ENCODE measurements around the gene COL24A1. TPM values are rescaled to one million over a fixed set of nuclear protein-coding genes. Genes with fewer than 3 reads are reported as not detected.

Gene COL24A1
- 1.1 TPM for total RNA-seq
- long read RNA-seq, result 0 reads

DNA sequence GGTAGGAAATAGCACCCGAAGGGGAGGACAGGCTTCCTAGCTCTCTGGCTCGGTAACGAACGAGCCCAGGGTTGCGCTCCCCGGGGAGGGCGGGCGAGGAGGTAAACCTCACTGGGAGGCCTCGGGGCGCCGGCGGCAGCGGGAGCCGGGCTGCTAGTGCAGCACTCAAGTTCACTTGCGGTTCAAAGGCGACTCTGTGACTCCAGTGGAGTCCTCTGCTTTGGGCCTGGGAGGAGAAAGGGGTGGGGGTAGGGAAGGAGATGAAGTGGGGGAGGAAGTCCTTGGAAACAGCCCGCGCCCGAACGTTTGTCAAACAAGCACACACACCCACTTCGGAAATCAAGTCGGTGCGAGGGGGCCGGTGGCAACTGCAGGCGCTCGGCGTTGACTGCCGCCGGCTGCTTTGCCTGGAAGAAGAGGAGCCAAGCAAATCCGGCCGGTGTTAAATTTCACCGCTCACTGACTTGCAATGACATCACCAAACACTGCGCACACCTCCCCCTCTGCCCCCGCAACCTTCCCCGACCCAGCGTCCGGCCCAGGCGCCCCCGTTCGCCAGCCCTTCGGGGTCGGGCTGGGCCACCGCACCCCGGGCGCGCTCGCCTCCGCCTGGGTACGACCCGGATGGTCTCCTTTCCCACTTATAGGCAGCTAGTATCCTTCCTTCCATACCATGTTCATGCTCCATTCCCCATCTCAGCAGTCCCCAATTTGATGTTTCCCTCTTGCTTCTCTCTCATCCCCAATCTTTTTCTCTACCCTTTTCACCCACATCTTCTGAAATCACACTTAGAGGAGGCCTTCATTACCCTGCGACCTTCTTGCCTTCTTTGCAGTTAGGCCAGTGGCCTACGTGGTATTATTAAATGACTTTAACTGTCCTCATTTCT, at the start of gene COL24A1:
Gene COL24A1 (minus strand): TSS at position 207 of the 890 bp plus-strand sequence. CDS start 376 bp downstream, outside the sequence.
- Histone ChIP-seq H3K4me3 (peak within 1 kb of the TSS; percentile 46), H3K27ac (no peak within 1 kb of the TSS), H3K4me1 (peaks cover 16% of the 10 kb centered on the region), H3K36me3 (no peaks in the 10 kb centered on the region), H3K9me3 (no peaks in the 10 kb centered on the region), H3K27me3 (ENCODE audit: low read depth) (peaks cover 25% of the 10 kb centered on the region)
- ATAC-seq (peak; percentile 59 to 67), DNase-seq (peak; percentile 58)
- intact Hi-C loops (cut with DNase I), result no loop called here
- TF ChIP-seq, protein P1, sequence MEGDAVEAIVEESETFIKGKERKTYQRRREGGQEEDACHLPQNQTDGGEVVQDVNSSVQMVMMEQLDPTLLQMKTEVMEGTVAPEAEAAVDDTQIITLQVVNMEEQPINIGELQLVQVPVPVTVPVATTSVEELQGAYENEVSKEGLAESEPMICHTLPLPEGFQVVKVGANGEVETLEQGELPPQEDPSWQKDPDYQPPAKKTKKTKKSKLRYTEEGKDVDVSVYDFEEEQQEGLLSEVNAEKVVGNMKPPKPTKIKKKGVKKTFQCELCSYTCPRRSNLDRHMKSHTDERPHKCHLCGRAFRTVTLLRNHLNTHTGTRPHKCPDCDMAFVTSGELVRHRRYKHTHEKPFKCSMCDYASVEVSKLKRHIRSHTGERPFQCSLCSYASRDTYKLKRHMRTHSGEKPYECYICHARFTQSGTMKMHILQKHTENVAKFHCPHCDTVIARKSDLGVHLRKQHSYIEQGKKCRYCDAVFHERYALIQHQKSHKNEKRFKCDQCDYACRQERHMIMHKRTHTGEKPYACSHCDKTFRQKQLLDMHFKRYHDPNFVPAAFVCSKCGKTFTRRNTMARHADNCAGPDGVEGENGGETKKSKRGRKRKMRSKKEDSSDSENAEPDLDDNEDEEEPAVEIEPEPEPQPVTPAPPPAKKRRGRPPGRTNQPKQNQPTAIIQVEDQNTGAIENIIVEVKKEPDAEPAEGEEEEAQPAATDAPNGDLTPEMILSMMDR (IDR thresholded peaks at IDR 0.05), result no peak

DNA sequence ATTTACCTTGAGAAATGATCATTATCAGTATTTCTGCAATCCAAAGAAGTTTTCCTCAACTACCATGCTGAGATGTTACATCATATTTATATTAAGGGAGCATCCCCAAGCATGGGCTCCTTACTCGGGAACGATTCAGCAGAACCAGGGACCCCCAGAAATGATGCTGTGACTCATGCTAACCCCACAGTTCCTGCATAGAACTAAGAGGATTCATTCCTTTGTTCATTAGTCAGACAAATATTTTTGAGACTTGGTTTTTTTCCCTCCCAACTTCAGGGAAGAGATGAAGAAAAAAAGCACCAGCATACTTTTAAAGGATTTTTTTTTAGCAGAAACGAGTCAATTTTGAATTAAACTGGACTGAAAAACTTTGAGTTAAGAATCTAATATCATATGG, 49.2 kb upstream of the COL24A1 start:
- TF ChIP-seq, protein P1 (IDR thresholded peaks at IDR 0.05), result no peak
- H3K27ac ChIP-seq, result no peak overlapping the region
- no peaks in the 10 kb centered on the region for H3K36me3 ChIP-seq
- DNase-seq, result no peak
- no peaks in the 10 kb centered on the region for H3K4me1 ChIP-seq
- no peaks in the 10 kb centered on the region for H3K9me3 ChIP-seq
- intact Hi-C loops (cut with DNase I), result no loop called here
- no peak overlapping the region for H3K4me3 ChIP-seq
- H3K27me3 ChIP-seq (ENCODE audit: low read depth), result no peaks in the 10 kb centered on the region
- no peak for ATAC-seq

DNA sequence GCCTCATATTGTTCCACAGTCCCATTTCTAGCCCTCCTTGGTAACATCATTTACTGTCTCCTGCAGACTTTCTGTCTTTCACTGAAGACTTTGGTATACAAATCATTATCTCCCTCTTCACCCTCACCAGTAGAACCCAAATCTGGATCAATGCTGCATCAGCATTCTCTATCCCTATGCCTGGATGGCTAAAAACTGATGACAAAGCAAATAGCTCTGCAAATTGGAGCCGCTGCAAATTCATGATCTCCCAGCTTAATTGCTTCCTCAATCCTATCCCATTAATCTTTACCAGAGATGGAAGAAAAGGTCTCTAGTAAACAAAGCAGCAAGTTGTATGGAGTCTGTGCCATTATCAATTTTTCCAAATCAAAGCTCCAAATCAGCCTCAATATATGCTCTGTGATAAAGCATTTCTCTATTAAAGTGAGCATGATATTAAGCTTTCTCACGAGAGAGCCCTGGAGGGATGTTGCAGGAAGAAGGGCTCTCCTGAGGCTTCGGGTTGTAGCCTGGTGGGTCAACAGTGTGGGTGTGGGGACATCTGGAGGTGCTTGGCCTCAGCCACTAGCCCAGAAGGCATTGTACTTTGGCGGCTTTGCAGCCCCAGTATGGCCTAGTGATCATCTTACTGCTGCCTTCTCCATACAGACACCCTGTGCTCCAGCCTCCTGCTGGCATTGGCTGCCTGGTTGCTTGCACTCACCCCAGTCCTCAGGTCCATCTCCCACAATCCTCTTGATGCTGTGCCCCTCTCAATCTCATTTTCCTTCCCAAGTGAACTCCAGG, 46.2 kb upstream of the COL24A1 start:
- no peaks in the 10 kb centered on the region for H3K27me3 ChIP-seq (ENCODE audit: low read depth)
- DNase-seq (no peak), ATAC-seq (no peak)
- H3K4me1 ChIP-seq, result no peaks in the 10 kb centered on the region
- no peaks in the 10 kb centered on the region for H3K9me3 ChIP-seq
- no peaks in the 10 kb centered on the region for H3K36me3 ChIP-seq
- intact Hi-C loops (cut with DNase I), result no loop called here
- no peak overlapping the region for H3K4me3 ChIP-seq
- TF ChIP-seq, protein P1 (IDR thresholded peaks at IDR 0.05), result no peak
- no peak overlapping the region for H3K27ac ChIP-seq

DNA sequence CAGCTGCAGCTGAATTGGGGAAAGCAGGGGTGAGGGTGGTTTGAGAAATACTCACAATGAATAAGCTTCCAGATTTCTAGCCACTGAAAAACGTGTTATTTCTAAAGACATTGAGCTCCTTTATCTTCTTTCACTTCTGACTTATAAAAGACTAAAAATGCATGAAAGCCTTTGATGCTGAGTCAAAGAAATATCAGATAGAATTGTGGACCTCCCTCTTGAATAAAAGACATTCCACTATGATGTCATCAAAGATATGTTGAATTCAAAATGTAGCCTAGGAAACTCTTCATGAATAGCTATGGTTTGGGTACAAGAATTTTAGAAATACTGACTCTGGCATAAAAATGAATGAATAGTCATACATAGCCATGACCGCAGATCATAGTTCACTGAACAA, 44.7 kb upstream of the COL24A1 start:
- H3K4me3 ChIP-seq, result no peak overlapping the region
- H3K27me3 ChIP-seq (ENCODE audit: low read depth), result no peaks in the 10 kb centered on the region
- no peaks in the 10 kb centered on the region for H3K36me3 ChIP-seq
- TF ChIP-seq, protein P1 (IDR thresholded peaks at IDR 0.05), result no peak
- ATAC-seq (no peak), DNase-seq (no peak)
- H3K4me1 ChIP-seq, result no peaks in the 10 kb centered on the region
- no peaks in the 10 kb centered on the region for H3K9me3 ChIP-seq
- intact Hi-C loops (cut with DNase I), result no loop called here
- no peak overlapping the region for H3K27ac ChIP-seq

DNA sequence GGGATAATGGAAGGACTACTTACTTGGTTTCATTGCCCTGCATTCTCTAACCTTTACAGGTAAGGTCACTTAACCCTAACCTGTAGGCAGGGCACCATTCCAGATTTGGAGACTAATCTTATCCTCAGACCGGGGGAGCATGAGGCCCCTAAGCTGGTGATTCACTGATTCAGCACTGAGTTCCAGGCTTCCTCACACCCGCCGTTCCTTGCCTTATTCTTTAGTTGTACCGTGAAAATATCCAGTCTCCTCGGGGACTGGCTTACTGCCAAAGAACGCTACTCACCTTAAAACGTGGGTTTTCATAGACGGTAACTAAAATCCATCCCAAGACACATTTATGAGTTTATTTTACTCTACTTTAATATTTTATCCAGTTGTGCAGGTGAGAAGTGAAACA, 44.3 kb upstream of the COL24A1 start:
- TF ChIP-seq, protein P1 (IDR thresholded peaks at IDR 0.05), result no peak
- ATAC-seq, result no peak
- Histone ChIP-seq H3K4me3 (no peak overlapping the region), H3K9me3 (no peaks in the 10 kb centered on the region), H3K27me3 (ENCODE audit: low read depth) (no peaks in the 10 kb centered on the region), H3K27ac (no peak overlapping the region), H3K36me3 (no peaks in the 10 kb centered on the region), H3K4me1 (no peaks in the 10 kb centered on the region)
- no peak for DNase-seq
- intact Hi-C loops (cut with DNase I), result no loop called here
